Tibial nerve (tissue), 4 donors: ENCODE data around the gene GPR153. TPM values are rescaled to one million over a fixed set of nuclear protein-coding genes. Genes with fewer than 3 reads are reported as not detected.

Source experiments
- DNase-seq, 2 donors: peaks; one replicate each; pipeline ENCODE4 v3.0.0-alpha.2; 2019; ENCODE audit warnings: low spot score in 2 of 2
- H3K27ac ChIP-seq, 4 donors: fragments of 200-600 bp; sonication (generic) in 3 of 4; one replicate each; pipeline ENCODE4 v1.5.1; 2017 to 2019; ENCODE audit warnings: mild to moderate bottlenecking in 1 of 4
- H3K27me3 ChIP-seq, 2 donors: fragments of 200-600 bp; sonication (generic) in 1 of 2; one replicate each; pipeline versions ENCODE4 v1.5.1 to v1.6.0; 2017 to 2019
- H3K36me3 ChIP-seq, 3 donors: fragments of 200-600 bp; sonication (generic); one replicate each; pipeline ENCODE4 v1.5.1; 2018 to 2019
- H3K4me1 ChIP-seq, 4 donors: fragments of 200-600 bp; sonication (generic) in 3 of 4; one replicate each; pipeline ENCODE4 v1.5.1; 2017 to 2019
- H3K4me3 ChIP-seq, 4 donors: fragments of 200-600 bp; sonication (generic) in 3 of 4; one replicate each; pipeline ENCODE4 v1.5.1; 2017 to 2019; ENCODE audit warnings: mild to moderate bottlenecking in 1 of 4, moderate library complexity in 1 of 4
- H3K9me3 ChIP-seq, 4 donors: fragments of 200-600 bp; sonication (generic) in 3 of 4; one replicate each; pipeline ENCODE4 v1.5.1; 2017 to 2019
- CTCF ChIP-seq, 5 experiments: fragments of 200-600 bp in 3 of 5; fragments of 450-650 bp in 2 of 5; sonication (generic) in 3 of 5; IDR thresholded peaks; one replicate each; pipeline ENCODE4 v1.5.1; 2016 to 2019; ENCODE audit warnings: antibody characterized with exemption in 5 of 5, mild to moderate bottlenecking in 3 of 5, moderate library complexity in 2 of 5
- EP300 ChIP-seq, 2 donors: sonication (generic); formaldehyde crosslinking; IDR thresholded peaks; one replicate each; pipeline ENCODE4 v1.6.1; 2017; ENCODE audit warnings: antibody characterized with exemption in 2 of 2, mild to moderate bottlenecking in 1 of 2
- POLR2A ChIP-seq, 2 donors: fragments of 450-650 bp; IDR thresholded peaks; one replicate each; pipeline ENCODE4 v1.6.1; 2017; ENCODE audit warnings: antibody characterized with exemption in 2 of 2, mild to moderate bottlenecking in 2 of 2, moderate library complexity in 2 of 2
- WGBS, 2 donors: methylation state at CpG; one replicate each; pipeline ENCODE4 v1.1.5; 2018; 5-methylcytosine and 5-hydroxymethylcytosine counted together
- total RNA-seq, 4 donors: library from RNA; depleted of rRNA; stranded (reverse); fragments of >200 nt; gene quantifications; one replicate each; pipeline ENCODE4 v1.1.0, GENCODE V29; 2016

Gene GPR153
- total RNA-seq, 4 donors from 2014 or later, result 10.3 to 12.7 (median 11.3) TPM

- 89 to 95% methylated on average over 11 to 15 of the region's 15 CpGs for WGBS, 2 donors
- TF ChIP-seq CTCF (IDR thresholded peaks at IDR 0.05) (no peak), EP300 (IDR thresholded peaks at IDR 0.05) (no peak), POLR2A (IDR thresholded peaks at IDR 0.05) (no peak)
- Histone ChIP-seq H3K4me1 (no peaks in the 10 kb centered on the region), H3K27ac (no peak overlapping the region), H3K36me3 (peaks cover 0 to 10% (median 0%) of the 10 kb centered on the region in 3 donors), H3K4me3 (no peak overlapping the region), H3K9me3 (no peaks in the 10 kb centered on the region), H3K27me3 (no peaks in the 10 kb centered on the region)
- DNase-seq, result no peak
Observed at GRCh38 chr1:6299557-6300165, 38.8 kb upstream of the GPR153 start.

GRCh38 chr1:6298940-6299465 lies 38.1 kb upstream of the GPR153 start:
- Histone ChIP-seq H3K27ac (no peak overlapping the region), H3K4me1 (no peaks in the 10 kb centered on the region), H3K36me3 (peaks cover 0 to 16% (median 0%) of the 10 kb centered on the region in 3 donors), H3K9me3 (no peaks in the 10 kb centered on the region), H3K27me3 (no peaks in the 10 kb centered on the region), H3K4me3 (no peak overlapping the region)
- TF ChIP-seq POLR2A (IDR thresholded peaks at IDR 0.05) (no peak), CTCF (IDR thresholded peaks at IDR 0.05) (no peak), EP300 (IDR thresholded peaks at IDR 0.05) (no peak)
- no peak for DNase-seq
- WGBS, 2 donors, result 90 to 94% methylated on average over 7 to 8 of the region's 8 CpGs

- no peaks in the 10 kb centered on the region for H3K9me3 ChIP-seq
- TF ChIP-seq EP300 (IDR thresholded peaks at IDR 0.05) (no peak), POLR2A (IDR thresholded peaks at IDR 0.05) (no peak), CTCF (IDR thresholded peaks at IDR 0.05) (no peak)
- no peaks in the 10 kb centered on the region for H3K27me3 ChIP-seq
- WGBS, 2 donors, result 91 to 92% methylated on average over 8 of the region's 8 CpGs
- no peak overlapping the region for H3K27ac ChIP-seq
- no peaks in the 10 kb centered on the region for H3K4me1 ChIP-seq
- H3K36me3 ChIP-seq, result peaks cover 0 to 21% (median 0%) of the 10 kb centered on the region in 3 donors
- H3K4me3 ChIP-seq, result no peak overlapping the region
- DNase-seq, result no peak
Observed at GRCh38 chr1:6298530-6298929, 37.6 kb upstream of the GPR153 start.

- WGBS, 2 donors, result 86 to 87% methylated on average over 6 of the region's 6 CpGs
- TF ChIP-seq POLR2A (IDR thresholded peaks at IDR 0.05) (no peak), EP300 (IDR thresholded peaks at IDR 0.05) (no peak), CTCF (IDR thresholded peaks at IDR 0.05) (no peak)
- peaks cover 0 to 30% (median 0%) of the 10 kb centered on the region in 3 donors for H3K36me3 ChIP-seq
Observed at GRCh38 chr1:6295910-6296309, 35.0 kb upstream of the GPR153 start.

GRCh38 chr1:6294890-6295556 lies 34.1 kb upstream of the GPR153 start:
- Histone ChIP-seq H3K4me1 (peaks cover 0 to 15% (median 2%) of the 10 kb centered on the region in 4 donors), H3K36me3 (peaks cover 0 to 30% (median 0%) of the 10 kb centered on the region in 3 donors), H3K9me3 (no peaks in the 10 kb centered on the region), H3K27me3 (no peaks in the 10 kb centered on the region), H3K4me3 (no peak overlapping the region), H3K27ac (no peak overlapping the region)
- no peak for DNase-seq
- WGBS, 2 donors, result 87 to 88% methylated on average over 23 of the region's 23 CpGs
- TF ChIP-seq CTCF (IDR thresholded peaks at IDR 0.05) (no peak), EP300 (IDR thresholded peaks at IDR 0.05) (no peak), POLR2A (IDR thresholded peaks at IDR 0.05) (no peak)

More at GRCh38 chr1:6295910-6296309, 35.0 kb upstream of the GPR153 start:
- Histone ChIP-seq H3K27ac (no peak overlapping the region), H3K4me1 (peaks cover 0 to 14% (median 2%) of the 10 kb centered on the region in 4 donors), H3K27me3 (no peaks in the 10 kb centered on the region), H3K4me3 (no peak overlapping the region), H3K9me3 (no peaks in the 10 kb centered on the region)
- no peak for DNase-seq
